SK-N-SH (cell line): Measurements from ENCODE around the gene AP3S2.

Source experiments
- EZH2phosphoT487 ChIP-seq: fragments of 200-600 bp; sonication (generic); IDR thresholded peaks from 2 replicates; pipeline ENCODE4 v1.6.1; 2017; ENCODE audit warnings: low read depth, mixed run types, mild to moderate bottlenecking, antibody characterized with exemption, moderate library complexity, borderline replicate concordance
- POLR2AphosphoS5 ChIP-seq: IDR thresholded peaks from 2 replicates; pipeline ENCODE4 v1.6.1; 2012; ENCODE audit warnings: low read depth, low read length
- RFX5 ChIP-seq: IDR thresholded peaks from 2 replicates; pipeline ENCODE4 v1.6.1; 2012; ENCODE audit warnings: mild to moderate bottlenecking, improper control_type of control experiment, low read length
- SIN3A ChIP-seq: IDR thresholded peaks from 2 replicates; pipeline ENCODE4 v1.6.1; 2012; ENCODE audit warnings: low read depth, mild to moderate bottlenecking, low read length, moderate library complexity, borderline replicate concordance
- TF ChIP-seq, protein P1 (sequence below): fragments of 200-600 bp; sonication (generic); IDR thresholded peaks from 2 replicates; pipeline ENCODE4 v1.6.1; 2017; ENCODE audit warnings: antibody characterized with exemption, mild to moderate bottlenecking, moderate library complexity
- TF ChIP-seq, protein P2 (sequence below): IDR thresholded peaks from 2 replicates; pipeline ENCODE4 v1.4.0; 2012; ENCODE audit warnings: low read depth, borderline replicate concordance
- TF ChIP-seq, protein P3 (sequence below): IDR thresholded peaks from 2 replicates; pipeline ENCODE4 v1.4.0; 2012; ENCODE audit warnings: low read depth

DNA sequence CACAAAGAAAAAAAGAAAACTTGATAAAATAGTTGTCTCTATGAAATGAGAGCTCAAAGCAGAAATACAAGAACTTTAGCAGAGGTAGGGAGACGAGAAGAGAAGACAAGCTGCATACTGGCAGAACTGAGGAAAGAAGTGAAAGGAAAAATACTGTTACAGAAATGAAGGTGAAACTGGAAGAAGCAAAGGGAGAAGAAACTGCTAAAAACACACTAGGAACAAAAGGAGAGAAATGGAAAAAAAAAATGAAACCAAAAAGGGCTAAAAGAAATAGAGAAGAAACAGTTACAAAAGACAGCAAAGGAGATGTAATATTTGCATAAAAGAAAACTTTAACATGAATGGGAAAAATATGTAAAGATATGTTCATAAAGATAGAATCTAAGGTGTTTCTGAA is 51.8 kb downstream of the AP3S2 start:
- TF ChIP-seq, protein P1, sequence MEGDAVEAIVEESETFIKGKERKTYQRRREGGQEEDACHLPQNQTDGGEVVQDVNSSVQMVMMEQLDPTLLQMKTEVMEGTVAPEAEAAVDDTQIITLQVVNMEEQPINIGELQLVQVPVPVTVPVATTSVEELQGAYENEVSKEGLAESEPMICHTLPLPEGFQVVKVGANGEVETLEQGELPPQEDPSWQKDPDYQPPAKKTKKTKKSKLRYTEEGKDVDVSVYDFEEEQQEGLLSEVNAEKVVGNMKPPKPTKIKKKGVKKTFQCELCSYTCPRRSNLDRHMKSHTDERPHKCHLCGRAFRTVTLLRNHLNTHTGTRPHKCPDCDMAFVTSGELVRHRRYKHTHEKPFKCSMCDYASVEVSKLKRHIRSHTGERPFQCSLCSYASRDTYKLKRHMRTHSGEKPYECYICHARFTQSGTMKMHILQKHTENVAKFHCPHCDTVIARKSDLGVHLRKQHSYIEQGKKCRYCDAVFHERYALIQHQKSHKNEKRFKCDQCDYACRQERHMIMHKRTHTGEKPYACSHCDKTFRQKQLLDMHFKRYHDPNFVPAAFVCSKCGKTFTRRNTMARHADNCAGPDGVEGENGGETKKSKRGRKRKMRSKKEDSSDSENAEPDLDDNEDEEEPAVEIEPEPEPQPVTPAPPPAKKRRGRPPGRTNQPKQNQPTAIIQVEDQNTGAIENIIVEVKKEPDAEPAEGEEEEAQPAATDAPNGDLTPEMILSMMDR = no peak
- TF ChIP-seq SIN3A (no peak), RFX5 (no peak), POLR2AphosphoS5 (no peak), EZH2phosphoT487 (no peak)
- TF ChIP-seq, protein P2, sequence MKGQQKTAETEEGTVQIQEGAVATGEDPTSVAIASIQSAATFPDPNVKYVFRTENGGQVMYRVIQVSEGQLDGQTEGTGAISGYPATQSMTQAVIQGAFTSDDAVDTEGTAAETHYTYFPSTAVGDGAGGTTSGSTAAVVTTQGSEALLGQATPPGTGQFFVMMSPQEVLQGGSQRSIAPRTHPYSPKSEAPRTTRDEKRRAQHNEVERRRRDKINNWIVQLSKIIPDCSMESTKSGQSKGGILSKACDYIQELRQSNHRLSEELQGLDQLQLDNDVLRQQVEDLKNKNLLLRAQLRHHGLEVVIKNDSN = no peak
- TF ChIP-seq, protein P3, sequence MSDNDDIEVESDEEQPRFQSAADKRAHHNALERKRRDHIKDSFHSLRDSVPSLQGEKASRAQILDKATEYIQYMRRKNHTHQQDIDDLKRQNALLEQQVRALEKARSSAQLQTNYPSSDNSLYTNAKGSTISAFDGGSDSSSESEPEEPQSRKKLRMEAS = no peak
